IMR-90 (cell line): Measurements from ENCODE around the gene ZNF276. TPM values are rescaled to one million over a fixed set of nuclear protein-coding genes. Genes with fewer than 3 reads are reported as not detected.

Source experiments
- ATAC-seq: fragments of 200-7000 bp; cut with Tn5 transposase; 2 replicates; pipeline ENCODE4 v1.9.1; 2020; ENCODE audit warnings: low read depth, mild to moderate bottlenecking, moderate library complexity
- BruUV-seq: library from RNA; stranded (reverse); fragments of 400-500 nt; replicated peaks from 2 replicates; lab custom pipeline; 2021; lab: Mats Ljungman, UMichigan
- CTCF ChIA-PET: fragments of 300-600 bp; formaldehyde crosslinking; extraction: SDS; loops from one replicate; lab custom pipeline; 2021; ENCODE audit warnings: antibody characterized with exemption; lab: Yijun Ruan, JAX
- POLR2A ChIA-PET: fragments of 300-600 bp; sonication (Branson Sonifier 250); formaldehyde crosslinking; loops from one replicate; lab custom pipeline; 2022; ENCODE audit warnings: antibody characterized with exemption; ENCODE audit not compliant: unreplicated experiment; lab: Charles Lee
- DNase-seq: peaks from one replicate; pipeline ENCODE4 v3.0.0; 2013
- H2AFZ ChIP-seq: replicated peaks from 2 replicates; pipeline ENCODE3; 2013; ENCODE audit warnings: low read length, mild to moderate bottlenecking; ENCODE audit not compliant: poor library complexity
- H2AK5ac ChIP-seq: 2 replicates; pipeline ENCODE4 v1.6.1; 2013; ENCODE audit warnings: low read depth, low read length, inconsistent platforms
- H2AK9ac ChIP-seq: replicated peaks from 2 replicates; pipeline ENCODE3; 2013; ENCODE audit warnings: mild to moderate bottlenecking, low read depth, low read length, moderate library complexity; ENCODE audit not compliant: poor library complexity
- H2BK120ac ChIP-seq: 2 replicates; pipeline ENCODE4 v1.6.1; 2013; ENCODE audit warnings: low read depth, low read length, inconsistent platforms
- H2BK15ac ChIP-seq: 3 replicates; pipeline ENCODE4 v1.6.1; 2013; ENCODE audit warnings: low read depth, low read length, inconsistent platforms
- H2BK20ac ChIP-seq: 2 replicates; pipeline ENCODE4 v1.6.1; 2013; ENCODE audit warnings: low read depth, mild to moderate bottlenecking, inconsistent platforms, low read length, moderate library complexity
- H2BK5ac ChIP-seq: 2 replicates; pipeline ENCODE4 v1.6.1; 2013; ENCODE audit warnings: mild to moderate bottlenecking, low read depth, low read length, inconsistent platforms; ENCODE audit not compliant: poor library complexity, severe bottlenecking
- H3K14ac ChIP-seq: replicated peaks from 2 replicates; pipeline ENCODE4 v1.6.1; 2013; ENCODE audit warnings: low read depth, low read length, inconsistent platforms
- H3K18ac ChIP-seq: 2 replicates; pipeline ENCODE4 v1.6.1; 2013; ENCODE audit warnings: low read depth, low read length, control low read depth
- H3K23ac ChIP-seq: 2 replicates; pipeline ENCODE4 v1.6.1; 2013; ENCODE audit warnings: low read depth, low read length, inconsistent platforms
- H3K27ac ChIP-seq: 2 replicates; pipeline ENCODE4 v1.5.1; 2013; ENCODE audit warnings: mild to moderate bottlenecking, control low read depth, low read length; ENCODE audit not compliant: insufficient read depth
- H3K27me3 ChIP-seq: 2 replicates; pipeline ENCODE4 v1.6.1; 2013; ENCODE audit warnings: low read length; ENCODE audit not compliant: control insufficient read depth, insufficient read depth
- H3K36me3 ChIP-seq: 2 replicates; pipeline ENCODE4 v1.6.1; 2013; ENCODE audit warnings: low read length, mixed read lengths; ENCODE audit not compliant: control insufficient read depth, insufficient read depth
- H3K4ac ChIP-seq: 2 replicates; pipeline ENCODE4 v1.6.1; 2013; ENCODE audit warnings: low read depth, low read length, inconsistent platforms
- H3K4me1 ChIP-seq: 2 replicates; pipeline ENCODE4 v1.6.1; 2013; ENCODE audit warnings: low read length, mixed read lengths; ENCODE audit not compliant: control insufficient read depth, insufficient read depth
- H3K4me2 ChIP-seq: 2 replicates; pipeline ENCODE4 v1.6.1; 2013; ENCODE audit warnings: low read depth, mild to moderate bottlenecking, control low read depth, low read length, moderate library complexity
- H3K4me3 ChIP-seq: 2 replicates; pipeline ENCODE4 v1.5.1; 2013; ENCODE audit warnings: low read depth, mild to moderate bottlenecking, control low read depth, low read length, moderate library complexity; ENCODE audit not compliant: insufficient read depth
- H3K56ac ChIP-seq: 2 replicates; pipeline ENCODE4 v1.6.1; 2013; ENCODE audit warnings: low read length, inconsistent platforms; ENCODE audit not compliant: insufficient read depth; ENCODE audit errors: extremely low read depth
- H3K79me1 ChIP-seq, 2 experiments: 2 replicates each; pipeline ENCODE4 v1.6.1; 2013; ENCODE audit warnings: low read length in 2 of 2, inconsistent platforms in 1 of 2, low read depth in 1 of 2
- H3K9ac ChIP-seq: 2 replicates; pipeline ENCODE4 v1.6.1; 2013; ENCODE audit warnings: low read depth, low read length, control low read depth
- H3K9me1 ChIP-seq: 2 replicates; pipeline ENCODE4 v1.6.1; 2013; ENCODE audit warnings: low read length, inconsistent platforms; ENCODE audit not compliant: insufficient read depth
- H3K9me3 ChIP-seq: 2 replicates; pipeline ENCODE4 v1.6.1; 2013; ENCODE audit warnings: low read length; ENCODE audit not compliant: control insufficient read depth, insufficient read depth
- H4K20me1 ChIP-seq: 2 replicates; pipeline ENCODE4 v1.6.1; 2013; ENCODE audit warnings: low read length, inconsistent platforms; ENCODE audit not compliant: insufficient read depth
- H4K5ac ChIP-seq: 2 replicates; pipeline ENCODE4 v1.6.1; 2013; ENCODE audit warnings: mild to moderate bottlenecking, low read depth, low read length, control low read depth
- H4K8ac ChIP-seq, 2 experiments: 2 replicates each; pipeline ENCODE4 v1.6.1; 2013; ENCODE audit warnings: low read depth in 2 of 2, low read length in 2 of 2, control low read depth in 1 of 2, inconsistent platforms in 1 of 2
- H4K91ac ChIP-seq: 2 replicates; pipeline ENCODE4 v1.6.1; 2013; ENCODE audit warnings: low read depth, low read length, inconsistent platforms; ENCODE audit not compliant: insufficient read depth
- BHLHE40 ChIP-seq: fragments of 150-350 bp; IDR thresholded peaks from 2 replicates; pipeline ENCODE4 v1.6.1; 2016; ENCODE audit warnings: mild to moderate bottlenecking, low read depth, low read length
- CHD1 ChIP-seq: IDR thresholded peaks from 2 replicates; pipeline ENCODE4 v1.6.1; 2012; ENCODE audit warnings: low read depth, low read length, improper control_type of control experiment
- CTCF ChIP-seq: conservative IDR thresholded peaks from 2 replicates; pipeline ENCODE4 v1.5.1; 2012; ENCODE audit warnings: mild to moderate bottlenecking, low read depth, low read length, improper control_type of control experiment
- ELK1 ChIP-seq: fragments of 150-350 bp; IDR thresholded peaks from 2 replicates; pipeline ENCODE4 v1.6.1; 2016; ENCODE audit warnings: low read depth, mild to moderate bottlenecking, low read length, moderate library complexity, borderline replicate concordance
- FOS ChIP-seq: fragments of 150-350 bp; IDR thresholded peaks from 2 replicates; pipeline ENCODE4 v1.6.1; 2016; ENCODE audit warnings: low read depth, low read length
- MAFK ChIP-seq: IDR thresholded peaks from 2 replicates; pipeline ENCODE4 v1.6.1; 2012; ENCODE audit warnings: low read depth, low read length, improper control_type of control experiment
- MAZ ChIP-seq: IDR thresholded peaks from 2 replicates; pipeline ENCODE4 v1.6.1; 2012; ENCODE audit warnings: low read depth, mild to moderate bottlenecking, low read length, improper control_type of control experiment, moderate library complexity, borderline replicate concordance
- MXI1 ChIP-seq: IDR thresholded peaks from 2 replicates; pipeline ENCODE4 v1.6.1; 2012; ENCODE audit warnings: low read depth, mild to moderate bottlenecking, low read length, moderate library complexity, borderline replicate concordance
- NFE2L2 ChIP-seq: fragments of 150-350 bp; IDR thresholded peaks from 2 replicates; pipeline ENCODE4 v1.6.1; 2016; ENCODE audit warnings: low read depth, mild to moderate bottlenecking, low read length
- POLR2A ChIP-seq: IDR thresholded peaks from 2 replicates; pipeline ENCODE4 v1.6.1; 2012; ENCODE audit warnings: mild to moderate bottlenecking, low read depth, low read length
- RAD21 ChIP-seq: IDR thresholded peaks from 2 replicates; pipeline ENCODE4 v1.6.1; 2012; ENCODE audit warnings: low read length, improper control_type of control experiment
- RCOR1 ChIP-seq: IDR thresholded peaks from 2 replicates; pipeline ENCODE4 v1.6.1; 2012; ENCODE audit warnings: mild to moderate bottlenecking, low read length, improper control_type of control experiment; ENCODE audit not compliant: insufficient replicate concordance
- RFX5 ChIP-seq: IDR thresholded peaks from 2 replicates; pipeline ENCODE4 v1.8.0; 2012; ENCODE audit warnings: low read depth, mild to moderate bottlenecking, low read length, moderate library complexity
- SMC3 ChIP-seq: fragments of 150-350 bp; IDR thresholded peaks from 2 replicates; pipeline ENCODE4 v1.6.1; 2016; ENCODE audit warnings: low read depth, mild to moderate bottlenecking, antibody characterized with exemption, low read length, moderate library complexity
- WGBS, 2 experiments: methylation state at CpG; one replicate each; pipeline versions ENCODE4 v1.1.5 to v1.1.7; 2013; ENCODE audit warnings: missing lambda C conversion rate in 2 of 2; ENCODE audit not compliant: insufficient read length in 1 of 2; ENCODE audit errors: extremely low coverage in 2 of 2; 5-methylcytosine and 5-hydroxymethylcytosine counted together
- dilution Hi-C: fragments of 300-500 bp; cut with HindIII; formaldehyde crosslinking; loops from one replicate; pipeline ENCODE4 v1.14.3; 2018; ENCODE audit warnings: low sequenced_read_pairs; ENCODE audit not compliant: unreplicated experiment
- in situ Hi-C: fragments of 300-500 bp; cut with MboI; formaldehyde crosslinking; loops from 3 replicates; pipeline ENCODE4 v1.14.3; 2019; ENCODE audit warnings: low sequenced_read_pairs, inconsistent platforms, mixed read lengths
- intact Hi-C: fragments of 100-400 bp; cut with micrococcal nuclease; formaldehyde crosslinking; loops from 2 replicates; pipeline ENCODE4 v1.10.0; 2022
- polyA plus RNA-seq, 3 experiments: library from polyadenylated mRNA; depleted of rRNA; stranded (reverse); fragments of >200 nt; gene quantifications; 2 replicates each; pipeline ENCODE4 v1.2.3, GENCODE V29; 2012; ENCODE audit warnings: low replicate concordance in 1 of 3
- total RNA-seq: library from RNA; depleted of rRNA; stranded (reverse); fragments of >200 nt; gene quantifications from 2 replicates; pipeline ENCODE4 v1.2.3, GENCODE V29; 2012
- TF ChIP-seq, protein P1 (sequence below): fragments of 150-350 bp; IDR thresholded peaks from 2 replicates; pipeline ENCODE4 v1.6.1; 2017; ENCODE audit warnings: mild to moderate bottlenecking, antibody characterized with exemption, low read length, low read depth

ZNF276 gene
- total and polyA plus RNA-seq, 2 of the 4 experiments (the other 2 are of a cell fraction), result 4.1 to 18.6 TPM

DNA sequence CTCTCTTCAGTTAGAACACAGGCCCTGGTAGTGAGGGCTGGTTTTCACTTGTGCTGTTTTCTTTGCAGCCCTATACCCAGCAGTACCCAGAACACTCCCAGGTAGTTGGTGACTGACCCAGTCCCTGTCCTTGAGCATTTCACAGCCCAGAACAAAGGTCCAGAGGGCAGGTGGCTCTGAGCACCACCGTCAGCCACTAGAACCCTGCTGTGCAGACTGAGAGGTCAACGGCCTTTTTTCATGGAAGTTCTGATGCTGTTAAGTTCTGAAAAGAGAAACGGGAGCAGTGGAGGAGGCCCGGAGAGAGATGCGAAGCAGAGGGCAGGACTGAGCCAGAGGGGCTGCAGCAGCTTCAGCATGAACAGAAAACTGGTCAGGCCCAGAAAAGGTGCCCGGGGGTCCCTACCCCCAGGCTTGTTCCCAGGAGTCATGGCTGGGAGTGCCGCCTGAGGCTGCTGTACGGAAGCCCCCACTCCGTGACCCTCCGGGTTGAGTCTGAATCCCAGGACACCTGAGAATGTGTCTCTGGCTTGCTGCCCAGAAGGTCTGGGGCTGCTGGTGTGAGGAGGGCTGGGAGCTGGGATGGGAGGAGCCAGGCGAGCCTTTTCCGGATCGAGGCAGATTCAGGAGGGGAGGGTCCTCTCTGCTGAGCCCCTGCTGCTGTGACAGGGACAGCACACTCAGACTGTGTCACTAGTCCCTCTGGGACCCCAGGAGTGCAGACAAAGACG, 8.7 kb downstream of the ZNF276 start:
- TF ChIP-seq NFE2L2 (no peak), MAZ (no peak), CTCF (no peak), ELK1 (no peak), RCOR1 (no peak), FOS (no peak), SMC3 (no peak), RAD21 (no peak), POLR2A (no peak), MXI1 (no peak), MAFK (no peak), CHD1 (no peak), RFX5 (no peak), BHLHE40 (no peak)
- TF ChIP-seq, protein P1, sequence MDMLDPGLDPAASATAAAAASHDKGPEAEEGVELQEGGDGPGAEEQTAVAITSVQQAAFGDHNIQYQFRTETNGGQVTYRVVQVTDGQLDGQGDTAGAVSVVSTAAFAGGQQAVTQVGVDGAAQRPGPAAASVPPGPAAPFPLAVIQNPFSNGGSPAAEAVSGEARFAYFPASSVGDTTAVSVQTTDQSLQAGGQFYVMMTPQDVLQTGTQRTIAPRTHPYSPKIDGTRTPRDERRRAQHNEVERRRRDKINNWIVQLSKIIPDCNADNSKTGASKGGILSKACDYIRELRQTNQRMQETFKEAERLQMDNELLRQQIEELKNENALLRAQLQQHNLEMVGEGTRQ, result no peak
- ChIA-PET CTCF (no interaction called here), POLR2A (no interaction called here)
- Histone ChIP-seq H2AFZ (no peak overlapping the region), H3K36me3 (peaks cover 61% of the 10 kb centered on the region), H2AK5ac (no peak overlapping the region), H3K56ac (no peak overlapping the region), H3K23ac (no peak overlapping the region), H3K9ac (no peak overlapping the region), H3K9me1 (no peaks in the 10 kb centered on the region), H3K14ac (no peak overlapping the region), H4K5ac (no peak overlapping the region), H2BK120ac (no peak overlapping the region), H4K91ac (no peak overlapping the region), H4K20me1 (no peaks in the 10 kb centered on the region; the same call in none of the 2 replicates), H2AK9ac (peak overlapping the region; percentile 23), H3K4me1 (no peaks in the 10 kb centered on the region), H3K79me1 (peaks cover 15 to 52% of the 10 kb centered on the region in 2 experiments; a peak in 3 of 4 replicates), H3K27ac (no peak overlapping the region), H3K18ac (no peak overlapping the region), H2BK15ac (no peak overlapping the region), H2BK20ac (no peak overlapping the region), H3K4ac (no peak overlapping the region), H3K4me3 (no peak overlapping the region), H2BK5ac (no peak overlapping the region), H3K4me2 (no peak overlapping the region), H3K9me3 (no peaks in the 10 kb centered on the region), H3K27me3 (no peaks in the 10 kb centered on the region), H4K8ac (no peak overlapping the region)
- dilution Hi-C loops, result no loop called here
- no peak for ATAC-seq
- 65% methylated on average over 11 of the region's 14 CpGs; no CpG with 5 or more reads in 1 of the 2 experiments for WGBS, 2 experiments
- in situ Hi-C loops, result no loop called here
- DNase-seq, result no peak
- intact Hi-C loops, result loop anchor here (10.0 kb wide), 1 partner anchor 85 kb away; the partner anchor contains the start of gene FANCA
- BruUV-seq, result no TSS peak
